Endodermal cell (in vitro differentiated cells): ENCODE measurements around the gene TNIK. TPM values are rescaled to one million over a fixed set of nuclear protein-coding genes. Genes with fewer than 3 reads are reported as not detected.

Experiments used
- DNase-seq: peaks from one replicate; pipeline ENCODE4 v3.0.0-alpha.2; 2017
- H3K27ac ChIP-seq: 2 replicates; pipeline ENCODE4 v1.5.1; 2013; ENCODE audit warnings: mild to moderate bottlenecking, low read depth, low read length, moderate library complexity
- H3K27me3 ChIP-seq: 2 replicates; pipeline ENCODE4 v1.6.1; 2013; ENCODE audit warnings: mild to moderate bottlenecking, low read length, moderate library complexity; ENCODE audit not compliant: insufficient read depth, control insufficient read depth, poor library complexity, severe bottlenecking
- H3K36me3 ChIP-seq: 2 replicates; pipeline ENCODE4 v1.7.0; 2013; ENCODE audit warnings: mild to moderate bottlenecking, low read length, moderate library complexity; ENCODE audit not compliant: control insufficient read depth, insufficient read depth
- H3K4me1 ChIP-seq: one replicate; pipeline ENCODE4 v1.7.0; 2013; ENCODE audit warnings: low read length; ENCODE audit not compliant: control insufficient read depth, insufficient read depth
- H3K4me3 ChIP-seq: 2 replicates; pipeline ENCODE4 v1.5.1; 2013; ENCODE audit warnings: mild to moderate bottlenecking, low read length, moderate library complexity
- H3K9ac ChIP-seq: 2 replicates; pipeline ENCODE4 v1.6.1; 2013; ENCODE audit warnings: mild to moderate bottlenecking, low read length, moderate library complexity; ENCODE audit not compliant: poor library complexity, severe bottlenecking; ENCODE audit errors: extremely low read depth
- H3K9me3 ChIP-seq: 2 replicates; pipeline ENCODE4 v1.6.1; 2013; ENCODE audit warnings: mild to moderate bottlenecking, low read length, moderate library complexity; ENCODE audit not compliant: control insufficient read depth
- H3K27ac Mint-ChIP-seq: 2 replicates; pipeline ENCODE4 v1.8.0; 2020; ENCODE audit warnings: mixed read lengths
- H3K27me3 Mint-ChIP-seq: 2 replicates; pipeline ENCODE4 v1.8.0; 2021; ENCODE audit warnings: mild to moderate bottlenecking, mixed read lengths; ENCODE audit not compliant: insufficient read depth
- H3K36me3 Mint-ChIP-seq: 2 replicates; pipeline ENCODE4 v1.8.0; 2020; ENCODE audit warnings: low read depth, mixed read lengths
- H3K4me1 Mint-ChIP-seq: 2 replicates; pipeline ENCODE4 v1.8.0; 2020; ENCODE audit warnings: mixed read lengths
- H3K4me3 Mint-ChIP-seq: 2 replicates; pipeline ENCODE4 v1.8.0; 2020; ENCODE audit warnings: mild to moderate bottlenecking, moderate library complexity, mixed read lengths
- H3K9me3 Mint-ChIP-seq: 2 replicates; pipeline ENCODE4 v1.8.0; 2020; ENCODE audit warnings: mild to moderate bottlenecking, mixed read lengths
- WGBS, 2 experiments: methylation state at CpG; one replicate each; pipeline versions ENCODE4 v1.1.5 to v1.1.7; 2013; ENCODE audit warnings: missing lambda C conversion rate in 2 of 2, mixed read lengths in 1 of 2; ENCODE audit not compliant: insufficient coverage in 1 of 2, insufficient read length in 1 of 2; 5-methylcytosine and 5-hydroxymethylcytosine counted together
- total RNA-seq, 2 donors: library from RNA; stranded (reverse); fragmentation: NEBNext Ultra II Directional in 1 of 2; extraction: Animal tissue kit (Norgen Biotek cat#: 25700) in 1 of 2; gene quantifications; 2 replicates in 1 of 2; 3 replicates in 1 of 2; pipeline ENCODE4 v1.2.1, GENCODE V29; 2021
- TF ChIP-seq, protein P1 (sequence below): fragments of 200-600 bp; sonication (generic); conservative IDR thresholded peaks from 2 replicates; pipeline ENCODE4 v1.5.0; 2021; ENCODE audit warnings: antibody characterized with exemption, mild to moderate bottlenecking

Gene TNIK
- total RNA-seq, 2 donors from 2014 or later, result 12.2 to 14.9 TPM

GRCh38 chr3:171314341-171314740 is 145.9 kb downstream of the TNIK start:
- Mint-ChIP-seq H3K27me3 (no peaks in the 10 kb centered on the region), H3K9me3 (no peaks in the 10 kb centered on the region), H3K27ac (no peak overlapping the region), H3K36me3 (no peaks in the 10 kb centered on the region), H3K4me1 (peaks cover 23% of the 10 kb centered on the region), H3K4me3 (no peak overlapping the region)
- no peaks in the 10 kb centered on the region for H3K27me3 ChIP-seq
- H3K4me3 ChIP-seq, result no peak overlapping the region
- no peaks in the 10 kb centered on the region for H3K9me3 ChIP-seq
- no peak overlapping the region for H3K27ac ChIP-seq
- no peak for DNase-seq
- TF ChIP-seq, protein P1, sequence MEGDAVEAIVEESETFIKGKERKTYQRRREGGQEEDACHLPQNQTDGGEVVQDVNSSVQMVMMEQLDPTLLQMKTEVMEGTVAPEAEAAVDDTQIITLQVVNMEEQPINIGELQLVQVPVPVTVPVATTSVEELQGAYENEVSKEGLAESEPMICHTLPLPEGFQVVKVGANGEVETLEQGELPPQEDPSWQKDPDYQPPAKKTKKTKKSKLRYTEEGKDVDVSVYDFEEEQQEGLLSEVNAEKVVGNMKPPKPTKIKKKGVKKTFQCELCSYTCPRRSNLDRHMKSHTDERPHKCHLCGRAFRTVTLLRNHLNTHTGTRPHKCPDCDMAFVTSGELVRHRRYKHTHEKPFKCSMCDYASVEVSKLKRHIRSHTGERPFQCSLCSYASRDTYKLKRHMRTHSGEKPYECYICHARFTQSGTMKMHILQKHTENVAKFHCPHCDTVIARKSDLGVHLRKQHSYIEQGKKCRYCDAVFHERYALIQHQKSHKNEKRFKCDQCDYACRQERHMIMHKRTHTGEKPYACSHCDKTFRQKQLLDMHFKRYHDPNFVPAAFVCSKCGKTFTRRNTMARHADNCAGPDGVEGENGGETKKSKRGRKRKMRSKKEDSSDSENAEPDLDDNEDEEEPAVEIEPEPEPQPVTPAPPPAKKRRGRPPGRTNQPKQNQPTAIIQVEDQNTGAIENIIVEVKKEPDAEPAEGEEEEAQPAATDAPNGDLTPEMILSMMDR, result no peak
- H3K9ac ChIP-seq, result no peak overlapping the region
- WGBS, 2 experiments, result 93 to 100% methylated on average over 1 to 3 of the region's 3 CpGs
- no peaks in the 10 kb centered on the region for H3K4me1 ChIP-seq
- no peaks in the 10 kb centered on the region for H3K36me3 ChIP-seq

GRCh38 chr3:171313702-171314101 is 146.5 kb downstream of the TNIK start:
- H3K27ac Mint-ChIP-seq, result no peak overlapping the region
- H3K4me1 Mint-ChIP-seq, result peaks cover 23% of the 10 kb centered on the region
- no peaks in the 10 kb centered on the region for H3K27me3 Mint-ChIP-seq
- Histone ChIP-seq H3K36me3 (no peaks in the 10 kb centered on the region), H3K4me3 (no peak overlapping the region), H3K9ac (no peak overlapping the region), H3K9me3 (peaks cover 2% of the 10 kb centered on the region), H3K27ac (no peak overlapping the region), H3K4me1 (no peaks in the 10 kb centered on the region), H3K27me3 (no peaks in the 10 kb centered on the region)
- WGBS, 2 experiments, result 95 to 100% methylated on average over 3 to 6 of the region's 7 CpGs
- no peaks in the 10 kb centered on the region for H3K9me3 Mint-ChIP-seq
- TF ChIP-seq, protein P1, result no peak
- H3K36me3 Mint-ChIP-seq, result no peaks in the 10 kb centered on the region
- no peak for DNase-seq
- no peak overlapping the region for H3K4me3 Mint-ChIP-seq

DNA sequence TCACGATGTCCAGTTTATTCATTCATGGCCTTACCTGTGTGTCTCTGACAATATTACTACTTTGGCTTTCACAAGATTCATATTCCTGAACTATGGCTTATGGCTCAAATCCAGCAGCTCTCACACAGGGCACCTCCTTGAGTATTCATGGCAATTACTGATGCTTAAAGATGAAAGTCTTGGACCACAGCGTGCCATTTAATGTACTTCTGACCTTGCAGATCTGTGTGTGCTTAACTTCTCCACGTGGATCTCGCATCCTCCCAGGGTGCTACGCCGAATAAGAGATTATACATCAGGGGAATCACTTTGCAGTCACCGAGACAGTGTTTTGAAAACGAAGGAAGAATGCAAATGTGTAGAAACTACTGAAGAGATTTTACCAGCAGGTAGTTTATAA is 147.5 kb downstream of the TNIK start:
- no peak overlapping the region for H3K9ac ChIP-seq
- 83 to 89% methylated on average over 8 of the region's 8 CpGs for WGBS, 2 experiments
- TF ChIP-seq, protein P1, result no peak
- no peak for DNase-seq
- Mint-ChIP-seq H3K27me3 (no peaks in the 10 kb centered on the region), H3K36me3 (no peaks in the 10 kb centered on the region), H3K27ac (no peak overlapping the region), H3K4me1 (peaks cover 23% of the 10 kb centered on the region), H3K4me3 (no peak overlapping the region), H3K9me3 (peaks cover 6% of the 10 kb centered on the region)
- H3K9me3 ChIP-seq, result peaks cover 10% of the 10 kb centered on the region
- no peak overlapping the region for H3K4me3 ChIP-seq
- H3K4me1 ChIP-seq, result no peaks in the 10 kb centered on the region
- no peaks in the 10 kb centered on the region for H3K27me3 ChIP-seq
- no peak overlapping the region for H3K27ac ChIP-seq
- no peaks in the 10 kb centered on the region for H3K36me3 ChIP-seq
